HCT116 (cell line): ENCODE results near the gene TMEM208.

Experiments used
- CTCF ChIP-seq, 3 experiments: fragments of 200-600 bp in 1 of 3; sonication (generic) in 1 of 3; IDR thresholded peaks in 2 of 3; conservative IDR thresholded peaks in 1 of 3; 2 replicates each; pipeline ENCODE4 v1.5.1; 2012 to 2017; ENCODE audit warnings: low read depth in 2 of 3, low read length in 2 of 3, antibody characterized with exemption in 1 of 3, borderline replicate concordance in 1 of 3, control low read depth in 1 of 3, mild to moderate bottlenecking in 1 of 3, mixed read lengths in 1 of 3, mixed run types in 1 of 3, moderate library complexity in 1 of 3; ENCODE audit not compliant: insufficient read depth in 1 of 3
- YY1 ChIP-seq: IDR thresholded peaks from 2 replicates; pipeline ENCODE4 v1.6.1; 2011; ENCODE audit warnings: low read length, low read depth, moderate library complexity, mild to moderate bottlenecking; ENCODE audit not compliant: insufficient replicate concordance; ENCODE audit errors: extremely low read depth

- TF ChIP-seq CTCF (IDR thresholded peaks at IDR 0.05 in 2 of 3, conservative IDR thresholded peaks at IDR 0.05 in 1 of 3; ENCODE audit: borderline replicate concordance in 1 of 3, insufficient read depth in 1 of 3, low read depth in 2 of 3, low read length in 2 of 3) (no peak), YY1 (no peak)
Observed at GRCh38 chr16:67188798-67189197, 38.1 kb upstream of the TMEM208 start.
